Glomerular endothelial cell (primary cell): Measurements from ENCODE around the gene RXRA. TPM values are rescaled to one million over a fixed set of nuclear protein-coding genes. Genes with fewer than 3 reads are reported as not detected.
"Not testable (repeated sequence)": the region's sequence is repeated elsewhere in the genome, so short reads cannot be mapped to it uniquely, and the experiment has no call there.

Experiments
- DNase-seq: peaks from one replicate; pipeline ENCODE4 v3.0.0-alpha.2; 2011; ENCODE audit warnings: low read depth, low spot score; ENCODE audit errors: extremely low read depth
- total RNA-seq: library from RNA; depleted of rRNA; stranded (reverse); fragments of >200 nt; gene quantifications from 2 replicates; pipeline ENCODE4 v1.2.3, GENCODE V29; 2015

The RXRA gene
- total RNA-seq, 1 donor from 2014 or later = 29.2 TPM

DNA sequence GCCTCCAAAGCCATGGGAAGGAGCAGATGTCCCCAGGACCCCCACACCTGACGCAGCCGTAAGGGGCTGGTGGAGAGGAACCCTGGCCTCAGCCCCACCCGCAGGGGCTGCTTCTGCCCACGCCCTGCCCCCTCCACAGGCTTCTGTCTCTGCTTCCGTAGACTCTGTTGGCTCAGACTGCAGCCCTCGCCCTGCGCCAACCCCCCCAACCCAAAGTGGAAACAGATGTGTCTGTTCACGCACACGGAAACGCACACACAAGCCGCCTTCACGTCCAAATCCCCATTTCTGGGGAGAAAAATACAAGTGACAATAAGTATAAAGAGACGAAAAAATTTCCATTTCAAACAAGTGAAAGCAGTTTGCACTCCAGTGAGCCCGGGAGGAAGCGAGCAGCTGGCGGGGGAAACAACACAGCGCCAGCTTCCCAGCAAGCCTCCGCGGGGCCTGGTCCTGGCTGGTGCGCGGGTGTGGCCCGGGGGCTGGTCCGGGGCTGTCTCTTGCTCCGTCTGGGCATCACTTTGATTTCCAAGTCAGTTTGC is 32.6 kb upstream of the RXRA start:
- no peak for DNase-seq

DNA sequence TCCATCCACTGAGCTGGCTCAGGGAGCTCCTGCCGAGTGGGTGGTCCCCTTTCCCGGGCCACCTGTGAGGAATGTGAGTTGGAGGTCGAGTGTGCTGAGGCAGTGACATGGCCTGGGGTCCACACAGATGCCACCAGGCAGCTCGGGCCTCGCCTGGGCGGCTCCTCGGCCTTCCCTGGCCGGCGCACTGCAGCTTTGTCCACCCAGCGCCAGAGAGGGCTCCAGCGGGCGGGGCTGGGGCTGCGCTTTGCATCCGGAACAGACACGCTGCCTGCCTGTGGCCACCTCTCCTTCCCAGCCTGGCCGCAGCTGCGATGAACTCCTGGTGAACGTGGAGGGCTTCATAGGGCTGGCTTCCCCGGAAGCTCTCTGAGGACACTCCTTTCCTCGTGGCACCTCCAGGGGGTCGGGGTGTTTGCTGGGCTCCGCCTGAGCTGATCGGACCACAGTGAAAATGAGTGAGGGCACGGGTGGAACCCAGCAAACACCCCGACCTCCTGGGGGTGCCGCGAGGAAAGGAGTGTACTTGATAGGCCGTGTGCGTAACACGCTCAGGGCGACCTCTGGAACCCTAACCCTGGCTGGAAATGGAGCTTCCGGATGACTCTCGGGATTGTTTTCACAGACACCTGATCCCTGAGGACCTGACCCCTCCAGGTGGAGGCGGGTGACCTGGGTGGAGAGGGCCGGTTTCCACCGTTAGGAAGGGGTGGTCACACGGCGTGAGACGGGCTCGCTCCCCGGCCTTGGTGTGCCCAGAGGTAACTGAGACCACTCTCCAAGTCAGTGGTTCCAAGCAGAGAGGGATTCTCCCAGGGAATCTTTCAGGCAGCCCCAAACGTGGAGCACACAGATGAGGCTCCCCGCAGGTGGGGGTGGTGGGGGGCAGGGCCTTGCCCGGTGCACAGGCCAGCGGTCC is 31.8 kb upstream of the RXRA start:
- DNase-seq = no peak

DNA sequence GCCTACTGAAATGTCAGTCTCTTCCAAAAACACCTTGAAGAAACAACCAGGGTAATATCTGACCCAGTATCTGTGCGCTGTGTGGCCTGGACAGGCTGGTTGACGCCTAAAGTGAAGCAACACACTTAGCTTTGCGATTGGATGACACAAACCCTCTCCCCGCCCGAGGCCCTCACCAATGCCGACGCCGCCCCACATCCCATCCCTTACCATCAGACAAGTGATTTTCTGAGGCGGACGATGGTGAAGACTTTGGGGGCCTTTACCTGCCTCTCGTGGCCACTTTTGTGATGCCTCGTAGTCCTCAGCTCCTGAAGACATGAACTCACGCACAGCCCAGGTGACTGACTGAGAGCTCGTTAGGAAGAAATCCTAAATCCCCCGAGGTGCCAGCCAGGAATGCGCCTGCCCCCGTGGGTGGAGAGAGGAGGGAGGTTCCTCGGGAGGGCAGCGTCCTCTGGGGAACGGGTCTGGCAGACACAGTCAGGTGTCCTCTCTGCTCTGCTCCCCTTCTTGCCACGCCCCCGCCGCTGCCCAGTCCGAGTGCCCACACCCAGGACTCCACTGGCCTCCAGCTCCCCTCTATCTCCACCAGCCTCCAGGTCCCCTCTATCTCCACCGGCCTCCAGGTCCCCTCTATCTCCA is 31.0 kb upstream of the RXRA start:
- DNase-seq = no peak

DNA sequence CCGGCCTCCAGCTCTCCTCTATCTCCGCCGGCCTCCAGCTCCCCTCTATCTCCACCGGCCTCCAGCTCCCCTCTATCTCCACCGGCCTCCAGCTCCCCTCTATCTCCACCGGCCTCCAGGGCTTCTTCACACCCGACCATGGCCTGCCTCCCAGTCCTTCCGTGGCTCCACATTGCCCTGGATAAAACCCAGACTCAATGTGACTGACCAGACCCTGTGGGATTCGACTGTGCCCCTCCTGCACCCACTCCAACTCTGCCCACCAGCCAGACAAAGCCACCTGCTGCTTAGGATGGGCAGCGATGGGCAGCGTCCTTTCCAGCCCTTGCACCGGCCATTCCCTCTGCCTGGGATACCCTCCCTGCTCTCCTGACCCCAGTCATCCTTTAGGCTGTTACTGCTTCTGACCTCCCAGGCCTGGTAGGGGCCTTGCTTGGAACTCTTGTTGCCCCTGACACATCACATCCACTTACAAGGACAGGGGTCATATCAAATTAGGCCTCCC is 30.5 kb upstream of the RXRA start:
- DNase-seq = no peak

DNA sequence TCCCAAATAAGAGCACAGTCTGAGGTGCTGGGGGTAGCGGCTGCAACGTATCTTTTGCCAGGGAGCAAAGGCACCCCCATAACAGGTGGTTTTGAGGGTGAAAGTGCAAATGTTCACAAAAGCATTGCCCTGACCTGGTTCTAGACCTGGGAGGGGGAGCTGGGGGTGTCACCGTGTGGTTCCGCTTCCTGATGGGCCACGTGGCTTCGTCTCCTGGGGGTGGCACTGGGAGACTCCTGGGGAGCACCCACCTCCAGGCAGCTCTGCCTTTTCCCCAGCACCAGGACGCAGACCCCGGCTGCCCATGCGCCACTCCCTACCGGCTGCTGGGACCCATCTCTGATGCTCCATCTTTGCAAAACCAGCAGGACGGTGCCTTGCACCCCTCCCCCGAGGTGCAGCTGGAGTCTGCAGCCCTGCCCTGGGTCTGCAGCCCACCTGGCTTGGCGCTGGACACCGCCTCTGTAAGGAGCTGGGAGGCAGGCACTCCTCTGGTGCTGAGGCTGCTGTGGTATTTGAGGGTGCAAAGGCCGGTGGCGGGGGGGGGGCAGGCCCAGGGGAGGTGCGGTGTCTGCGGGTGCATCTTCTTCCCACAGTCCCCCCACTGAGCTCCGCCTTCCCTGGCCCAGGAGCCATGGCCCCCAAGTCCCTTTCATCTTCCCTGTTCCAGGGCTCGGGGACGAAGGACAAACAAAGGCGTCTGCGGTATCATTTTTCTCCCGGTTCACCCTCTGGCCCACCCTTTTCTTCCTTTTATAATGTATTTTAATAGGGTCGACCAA is 29.8 kb upstream of the RXRA start:
- no peak for DNase-seq

DNA sequence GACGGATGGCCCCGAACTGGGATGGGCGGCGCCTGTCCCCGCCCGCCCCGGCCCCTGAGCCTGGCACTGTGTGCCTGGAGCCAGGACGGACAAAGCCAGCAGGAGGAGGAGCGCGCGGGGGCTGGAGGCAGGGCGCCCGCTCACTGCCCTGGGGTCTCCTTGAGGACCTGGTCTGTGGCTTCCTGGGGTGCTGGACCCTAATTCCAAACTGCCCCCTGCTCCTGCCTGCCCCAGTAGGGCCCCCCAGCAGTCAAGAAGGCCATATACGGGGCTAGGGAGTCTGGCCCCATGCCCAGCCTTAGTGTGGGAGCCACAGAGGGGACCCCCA is 29.2 kb upstream of the RXRA start:
- no peak for DNase-seq

DNA sequence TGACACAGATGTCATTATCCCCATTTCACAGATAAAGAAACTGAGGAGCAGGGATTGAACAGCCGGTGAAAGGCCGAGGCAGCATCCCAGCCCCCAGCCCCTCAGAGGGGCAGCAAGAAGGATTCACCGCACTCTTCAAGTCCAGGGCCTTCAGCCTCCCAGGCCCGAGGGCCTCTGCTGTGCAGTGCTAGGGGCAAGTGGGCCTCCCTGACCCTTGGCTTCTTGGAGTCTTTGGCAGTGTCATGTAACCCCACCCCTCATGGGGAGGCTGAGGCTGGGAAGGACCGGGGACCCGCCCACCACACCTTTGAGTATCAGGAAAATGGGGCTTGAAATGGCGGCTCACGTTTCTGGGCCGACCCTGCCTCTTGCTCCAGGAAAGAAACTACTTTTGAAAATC is 28.7 kb upstream of the RXRA start:
- DNase-seq = no peak

DNA sequence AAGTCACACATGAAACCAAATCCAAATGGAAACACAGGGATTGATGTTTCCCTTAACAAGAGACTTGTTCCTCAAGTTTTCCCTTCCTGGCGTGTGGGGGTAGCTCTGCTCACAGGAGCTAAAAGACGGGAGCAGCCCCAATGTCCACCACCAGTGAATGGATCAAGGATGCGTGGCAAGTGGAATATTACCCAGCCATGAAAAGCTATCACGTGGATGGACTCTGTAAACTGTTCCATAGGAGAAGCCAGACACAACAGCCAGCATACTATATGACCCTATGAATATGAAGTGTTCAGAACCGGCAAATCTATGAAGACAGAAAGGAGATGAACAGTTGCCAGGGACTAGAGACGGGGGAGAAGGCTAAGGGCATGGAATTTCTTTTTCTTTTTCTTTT is 28.3 kb upstream of the RXRA start:
- no peak for DNase-seq

DNA sequence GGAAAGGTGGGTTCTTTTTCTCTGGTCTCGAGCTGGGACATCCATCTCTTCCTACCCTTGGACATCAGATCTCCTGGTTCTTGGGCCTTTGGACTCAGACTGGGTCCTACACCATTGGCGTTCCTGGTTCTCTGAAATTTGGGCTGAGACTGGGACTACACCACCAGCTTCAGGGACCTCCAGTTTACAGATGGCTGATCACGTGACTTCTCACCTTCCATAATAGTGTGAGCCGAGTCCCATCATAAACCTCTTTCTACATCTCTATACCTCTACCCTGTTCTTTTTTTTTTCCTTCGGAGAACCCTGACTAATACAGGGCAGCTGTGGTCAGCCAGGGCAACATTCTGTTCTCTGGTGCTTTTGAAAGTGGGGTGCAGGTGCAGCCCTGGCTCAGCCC is 27.2 kb upstream of the RXRA start:
- no peak for DNase-seq

DNA sequence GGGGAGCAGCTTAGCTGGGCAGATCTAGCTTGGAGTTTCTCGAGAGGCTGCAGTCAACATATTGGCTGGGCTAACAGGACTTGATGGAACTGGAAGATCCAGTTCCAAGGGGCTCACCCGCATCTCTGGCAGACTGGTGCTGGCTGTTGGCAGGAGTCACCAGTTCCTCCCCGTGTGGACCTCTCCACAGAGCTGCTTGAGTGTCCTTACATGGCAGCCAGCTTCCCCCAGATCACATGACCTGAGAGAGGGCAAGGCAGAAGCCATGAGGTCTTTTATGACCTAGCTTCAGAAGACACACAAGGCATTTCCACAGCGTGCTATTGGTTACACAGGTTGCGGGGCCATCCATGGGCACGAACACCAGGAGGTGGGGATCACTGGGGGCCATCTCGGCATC is 26.4 kb upstream of the RXRA start:
- DNase-seq = no peak

DNA sequence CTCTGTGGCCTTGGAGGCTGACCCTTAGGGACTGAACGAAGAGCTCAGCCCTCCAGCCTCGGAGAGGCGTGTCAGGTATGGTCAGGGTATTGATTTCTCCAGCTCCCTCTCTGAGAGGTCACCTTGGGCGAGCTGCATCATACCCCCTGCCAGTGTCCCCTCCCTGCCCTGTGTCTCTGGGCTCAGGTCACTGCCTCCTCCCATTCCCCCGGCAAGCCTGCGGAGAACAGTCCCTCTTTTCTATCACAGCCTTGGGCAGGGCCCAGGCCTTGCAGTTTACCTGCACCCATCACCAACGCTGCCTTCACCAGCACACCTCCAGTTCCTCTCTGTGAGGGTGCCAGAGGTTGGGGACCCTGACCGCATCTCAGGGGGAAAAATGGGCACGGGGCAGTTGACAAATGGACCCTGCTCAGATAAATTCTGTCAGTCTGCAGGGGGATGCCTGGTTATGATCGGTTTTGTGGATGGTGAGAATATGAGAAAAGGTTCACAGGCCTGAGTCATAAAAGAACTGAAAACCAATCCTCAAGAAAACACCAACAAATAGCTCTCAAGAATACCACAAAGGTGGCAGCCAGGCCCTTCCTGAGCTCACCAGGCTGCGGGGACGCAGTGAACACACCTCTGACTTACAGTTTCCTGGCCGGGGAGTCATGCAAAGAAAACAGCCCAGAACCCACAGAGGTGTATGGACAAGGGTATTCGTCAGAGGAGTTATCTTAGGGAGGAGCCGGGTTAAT is 24.7 kb upstream of the RXRA start:
- DNase-seq = no peak

DNA sequence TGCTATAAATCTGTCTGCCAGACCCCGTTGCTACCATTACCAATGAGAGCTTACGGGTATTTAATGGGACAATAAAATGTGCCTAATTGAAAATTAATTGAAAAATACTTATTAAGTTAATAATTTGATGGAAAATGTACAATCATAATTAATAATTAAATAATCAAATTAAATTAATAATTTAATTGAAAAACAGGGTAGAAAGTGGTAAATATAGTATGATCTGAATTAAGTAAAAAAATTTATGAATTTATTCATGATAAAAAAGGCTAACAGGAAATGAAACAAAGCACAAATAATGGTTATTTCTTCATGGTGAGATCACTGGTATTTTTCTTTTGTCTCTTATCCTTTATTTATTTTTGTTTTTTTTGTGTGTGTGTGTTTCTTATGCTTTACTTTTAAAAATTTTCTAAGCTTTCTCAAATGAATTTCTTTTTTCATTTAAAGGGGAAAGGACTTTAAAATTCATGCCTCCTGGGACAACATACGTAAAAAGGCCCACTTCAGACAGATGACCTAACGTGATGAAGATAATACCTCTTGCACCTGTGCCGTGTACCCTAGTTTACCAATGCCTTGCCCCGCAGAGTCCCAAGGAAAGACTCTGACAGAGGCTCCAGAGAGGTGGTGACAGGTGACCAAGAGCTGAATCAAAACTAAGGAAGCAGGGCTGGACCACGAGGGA is 24.0 kb upstream of the RXRA start:
- DNase-seq = no peak

DNA sequence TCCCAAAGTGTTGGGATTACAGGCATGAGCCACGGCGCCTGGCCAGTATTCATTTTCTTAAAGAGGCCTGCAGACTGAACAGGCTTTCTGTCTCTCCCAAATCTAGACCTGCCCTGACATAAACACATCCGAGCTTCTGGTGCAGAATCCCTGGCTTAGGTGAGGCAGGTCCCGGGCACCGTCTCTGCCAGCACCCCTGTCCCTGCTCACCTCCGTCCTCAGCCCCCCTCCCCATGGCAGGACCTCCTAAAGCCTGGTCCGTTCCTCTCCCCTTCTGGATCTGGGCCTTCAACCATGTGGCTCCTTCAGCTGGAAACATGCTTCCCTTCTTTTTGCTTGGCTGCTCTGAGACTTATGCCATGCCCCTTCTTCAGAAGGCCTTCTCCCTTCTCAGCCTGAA is 22.7 kb upstream of the RXRA start:
- no peak for DNase-seq

DNA sequence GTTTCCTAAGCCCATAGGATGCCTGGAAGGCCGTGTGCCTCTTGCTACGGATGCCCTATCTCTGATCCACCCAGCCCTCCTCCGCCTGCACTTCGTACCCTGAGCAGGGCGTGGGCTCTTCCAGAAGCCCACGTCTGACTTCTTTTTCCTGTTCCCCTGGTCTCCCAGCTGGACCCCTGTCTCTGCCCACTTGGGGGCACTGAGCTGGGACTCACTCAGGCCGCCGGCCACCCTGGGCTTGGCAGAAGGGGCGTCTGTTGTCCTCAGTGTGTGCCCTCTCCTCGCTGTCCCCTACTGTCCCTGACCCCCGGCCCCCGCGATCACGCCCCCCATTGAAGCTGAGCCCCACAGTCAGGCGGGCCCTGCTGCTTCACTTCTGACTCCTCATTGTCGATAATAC is 22.0 kb upstream of the RXRA start:
- DNase-seq = no peak

DNA sequence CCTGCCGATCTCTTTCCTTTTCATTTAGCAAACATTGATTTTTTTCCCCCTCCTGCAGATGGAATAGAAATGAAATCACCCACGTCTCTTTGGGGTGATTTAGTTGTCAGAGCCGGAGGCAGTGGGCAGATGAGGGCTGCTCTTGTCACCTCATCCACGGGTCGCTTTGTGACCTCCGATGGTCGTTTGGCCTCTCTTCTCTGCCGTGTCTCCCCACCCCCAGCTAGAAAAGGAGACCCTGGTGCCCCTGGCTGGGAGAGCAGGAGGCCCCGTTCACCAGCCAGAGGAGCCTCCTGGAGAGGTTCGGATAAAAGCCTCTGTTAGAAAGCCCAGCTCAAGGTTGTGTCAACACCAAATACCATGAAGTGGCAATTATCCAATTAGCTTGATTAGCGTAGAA is 21.6 kb upstream of the RXRA start:
- no peak for DNase-seq

DNA sequence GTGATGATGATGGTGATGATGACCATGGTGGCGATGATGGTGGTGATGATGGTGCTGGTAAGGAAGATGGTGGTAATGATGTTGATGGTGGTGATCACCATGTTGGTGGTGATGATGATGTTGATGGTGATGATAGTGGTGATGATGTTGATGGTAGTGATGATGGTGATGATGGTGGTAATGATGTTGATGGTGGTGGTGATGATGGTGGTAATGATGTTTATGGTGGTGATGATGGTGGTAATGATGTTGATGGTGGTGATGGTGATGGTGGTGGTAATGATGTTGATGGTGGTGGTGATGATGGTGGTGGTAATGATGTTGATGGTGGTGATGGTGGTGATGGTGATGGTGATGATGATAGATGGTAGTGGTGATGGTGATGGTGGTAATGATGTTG is 20.7 kb upstream of the RXRA start:
- no peak for DNase-seq

DNA sequence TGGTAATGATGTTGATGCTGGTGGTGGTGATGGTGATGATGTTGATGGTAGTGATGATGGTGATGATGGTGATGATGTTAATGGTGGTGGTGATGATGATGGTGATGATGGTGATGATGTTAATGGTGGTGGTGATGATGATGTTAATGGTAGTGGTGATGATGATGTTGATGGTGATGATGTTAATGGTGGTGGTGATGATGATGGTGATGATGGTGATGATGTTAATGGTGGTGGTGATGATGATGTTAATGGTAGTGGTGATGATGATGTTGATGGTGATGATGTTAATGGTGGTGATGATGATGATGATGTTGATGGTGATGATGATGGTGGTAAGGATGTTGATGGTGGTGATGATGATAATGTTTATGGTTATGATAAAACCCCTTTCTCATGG is 20.2 kb upstream of the RXRA start:
- not testable (repeated sequence) for DNase-seq

DNA sequence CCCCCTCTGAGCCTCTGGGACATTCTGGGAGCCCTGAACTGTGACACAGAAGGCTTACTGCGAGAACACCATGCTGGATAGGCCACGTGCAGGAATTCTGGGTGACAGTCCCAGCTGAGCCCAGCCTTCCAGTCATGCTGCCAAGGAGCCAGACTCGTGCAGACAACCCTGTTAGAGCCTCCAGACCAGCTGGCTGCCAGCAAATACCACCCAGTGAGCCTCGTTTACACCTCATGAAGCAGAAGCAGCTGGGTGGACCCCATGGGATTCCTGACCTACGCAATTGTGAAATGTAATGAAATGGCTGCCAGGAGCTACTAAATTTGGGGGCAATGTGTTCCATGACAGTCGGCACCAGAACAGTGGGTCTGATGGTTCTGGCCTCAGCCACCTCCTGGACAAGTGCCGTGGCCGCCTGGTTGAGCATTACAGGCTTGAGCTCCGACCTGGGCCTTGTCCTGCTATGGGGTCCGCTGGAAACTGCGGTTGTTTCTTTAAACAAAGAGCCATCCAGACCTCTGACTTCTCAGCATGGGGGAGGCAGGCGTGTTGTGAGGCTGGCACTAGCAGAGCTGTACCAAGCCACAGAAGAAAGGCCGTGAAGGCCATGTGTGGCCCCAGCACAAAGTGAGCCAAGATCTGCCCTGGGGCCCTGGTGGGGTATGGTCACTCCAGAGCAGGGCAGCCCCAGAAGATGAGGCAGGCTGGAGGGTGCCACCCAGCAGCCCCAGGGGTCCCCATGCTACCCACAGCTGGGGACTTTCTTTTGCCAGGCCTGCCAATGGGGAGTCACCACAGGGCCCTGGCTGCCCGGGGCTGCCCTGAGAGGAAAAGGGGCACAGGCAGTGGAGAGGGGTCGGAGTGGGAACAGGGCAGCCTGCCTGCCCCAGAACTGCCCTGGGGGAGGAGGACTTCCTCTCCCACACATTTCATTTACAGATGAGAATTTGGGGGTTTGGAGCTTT is 19.3 kb upstream of the RXRA start:
- DNase-seq = no peak
